ENCODE measurements around the gene TM4SF5.
A peak's percentile ranks its signal among the peaks of the same experiment; 100 is the strongest.

TM4SF5 gene

DNA sequence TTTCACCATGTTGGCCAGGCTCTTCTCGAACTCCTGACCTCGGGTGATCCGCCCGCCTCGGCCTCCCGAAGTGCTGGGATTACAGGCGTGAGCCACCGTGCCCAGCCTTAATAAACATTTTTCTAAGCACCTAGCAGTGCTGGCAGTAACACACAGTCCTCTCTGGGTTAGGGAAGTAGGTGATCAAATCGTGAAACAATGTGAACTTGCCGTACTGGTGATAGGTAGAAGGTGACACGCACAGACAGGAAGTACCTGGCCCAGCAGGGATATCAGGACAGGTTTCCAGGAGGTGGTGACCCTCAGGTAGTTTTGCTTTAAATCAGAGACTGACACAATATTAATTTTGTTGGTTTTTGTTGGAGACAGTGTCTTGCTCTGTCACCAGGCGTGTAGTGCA lies 39.8 kb downstream of the TM4SF5 start:
- DNase-seq (ENCODE audit: low read depth) = peak; percentile 36
- TF ChIP-seq, protein P1, sequence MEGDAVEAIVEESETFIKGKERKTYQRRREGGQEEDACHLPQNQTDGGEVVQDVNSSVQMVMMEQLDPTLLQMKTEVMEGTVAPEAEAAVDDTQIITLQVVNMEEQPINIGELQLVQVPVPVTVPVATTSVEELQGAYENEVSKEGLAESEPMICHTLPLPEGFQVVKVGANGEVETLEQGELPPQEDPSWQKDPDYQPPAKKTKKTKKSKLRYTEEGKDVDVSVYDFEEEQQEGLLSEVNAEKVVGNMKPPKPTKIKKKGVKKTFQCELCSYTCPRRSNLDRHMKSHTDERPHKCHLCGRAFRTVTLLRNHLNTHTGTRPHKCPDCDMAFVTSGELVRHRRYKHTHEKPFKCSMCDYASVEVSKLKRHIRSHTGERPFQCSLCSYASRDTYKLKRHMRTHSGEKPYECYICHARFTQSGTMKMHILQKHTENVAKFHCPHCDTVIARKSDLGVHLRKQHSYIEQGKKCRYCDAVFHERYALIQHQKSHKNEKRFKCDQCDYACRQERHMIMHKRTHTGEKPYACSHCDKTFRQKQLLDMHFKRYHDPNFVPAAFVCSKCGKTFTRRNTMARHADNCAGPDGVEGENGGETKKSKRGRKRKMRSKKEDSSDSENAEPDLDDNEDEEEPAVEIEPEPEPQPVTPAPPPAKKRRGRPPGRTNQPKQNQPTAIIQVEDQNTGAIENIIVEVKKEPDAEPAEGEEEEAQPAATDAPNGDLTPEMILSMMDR (IDR thresholded peaks at IDR 0.05; ENCODE audit: insufficient read depth, low read depth, low read length, missing control alignments) = no peak
- no peak overlapping the region for H3K4me3 ChIP-seq (ENCODE audit: low read length)

DNA sequence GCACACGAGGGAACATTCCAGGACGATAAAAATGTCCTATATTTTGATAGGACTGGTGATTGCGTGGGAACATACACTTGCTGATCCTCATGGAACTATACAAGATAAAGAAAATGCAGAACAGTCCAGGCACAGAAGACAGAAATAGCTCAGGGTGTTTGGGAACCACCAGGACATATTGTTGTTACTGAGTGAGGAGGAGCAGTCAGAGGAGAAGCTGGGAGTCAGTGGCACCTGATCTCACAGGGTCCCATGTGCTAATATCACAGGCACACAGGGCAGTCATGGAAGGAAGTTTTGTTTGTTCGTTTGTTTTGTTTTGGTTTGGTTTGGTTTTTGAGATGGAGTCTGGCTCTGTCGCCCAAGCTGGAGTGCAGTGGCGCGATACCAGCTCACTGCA lies 41.0 kb downstream of the TM4SF5 start:
- TF ChIP-seq, protein P1 (IDR thresholded peaks at IDR 0.05; ENCODE audit: insufficient read depth, low read depth, low read length, missing control alignments) = no peak
- no peak overlapping the region for H3K4me3 ChIP-seq (ENCODE audit: low read length)
- DNase-seq (ENCODE audit: low read depth) = no peak

DNA sequence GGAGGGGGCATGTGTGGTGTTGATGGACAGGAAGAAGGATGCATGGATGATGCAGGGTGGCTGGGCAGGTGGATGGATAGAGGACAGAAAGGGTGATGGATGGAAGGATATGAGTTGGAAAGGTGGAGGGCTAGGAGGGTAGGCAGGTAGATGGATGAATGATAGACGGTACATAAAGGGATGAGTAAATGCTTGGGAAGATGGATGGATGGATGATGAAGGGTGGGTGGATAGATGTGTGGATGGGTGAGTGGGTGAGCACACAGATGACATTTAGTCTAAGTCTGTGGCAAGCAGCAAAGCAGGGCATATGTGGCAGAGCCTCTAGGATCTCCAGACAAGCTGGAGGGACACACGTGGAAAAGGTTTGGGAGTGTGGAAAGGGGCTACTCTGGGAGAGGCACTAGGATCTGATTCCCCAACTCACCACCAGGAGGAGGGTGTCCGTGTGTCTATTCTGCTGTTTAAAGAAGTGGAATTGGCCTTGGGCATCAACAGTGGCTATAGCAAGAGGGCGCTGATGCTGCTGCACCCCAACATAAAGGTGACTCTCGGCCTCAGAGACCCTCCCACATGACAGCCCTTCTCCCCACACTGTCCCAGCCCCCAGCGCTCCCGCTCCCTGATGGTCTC lies 43.5 kb downstream of the TM4SF5 start:
- TF ChIP-seq, protein P1 (IDR thresholded peaks at IDR 0.05; ENCODE audit: insufficient read depth, low read depth, low read length, missing control alignments) = peak; percentile 30
- no peak for DNase-seq (ENCODE audit: low read depth)
- H3K4me3 ChIP-seq (ENCODE audit: low read length) = no peak overlapping the region

DNA sequence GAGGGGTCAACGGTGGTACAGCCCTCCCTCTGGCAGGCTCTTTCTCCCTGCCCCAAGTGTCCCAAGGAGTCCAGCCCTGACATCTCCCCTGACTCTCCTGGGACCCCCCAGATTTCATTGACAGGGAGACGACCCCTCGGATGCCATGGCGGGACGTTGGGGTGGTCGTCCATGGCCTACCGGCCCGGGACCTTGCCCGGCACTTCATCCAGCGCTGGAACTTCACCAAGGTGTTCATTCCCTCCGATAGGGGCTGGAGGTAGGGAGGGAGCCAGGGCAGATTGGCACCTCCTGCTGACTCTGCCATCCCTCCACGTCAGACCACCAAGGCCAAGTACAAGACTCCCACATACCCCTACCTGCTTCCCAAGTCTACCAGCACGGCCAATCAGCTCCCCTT lies 45.1 kb downstream of the TM4SF5 start:
- DNase-seq (ENCODE audit: low read depth) = no peak
- H3K4me3 ChIP-seq (ENCODE audit: low read length) = no peak overlapping the region
- TF ChIP-seq, protein P1 (IDR thresholded peaks at IDR 0.05; ENCODE audit: insufficient read depth, low read depth, low read length, missing control alignments) = no peak

GRCh38 chr17:4818276-4818675 lies 46.6 kb downstream of the TM4SF5 start:
- DNase-seq (ENCODE audit: low read depth) = no peak
- TF ChIP-seq, protein P1 (IDR thresholded peaks at IDR 0.05; ENCODE audit: insufficient read depth, low read depth, low read length, missing control alignments) = no peak
- H3K4me3 ChIP-seq (ENCODE audit: low read length) = no peak overlapping the region

DNA sequence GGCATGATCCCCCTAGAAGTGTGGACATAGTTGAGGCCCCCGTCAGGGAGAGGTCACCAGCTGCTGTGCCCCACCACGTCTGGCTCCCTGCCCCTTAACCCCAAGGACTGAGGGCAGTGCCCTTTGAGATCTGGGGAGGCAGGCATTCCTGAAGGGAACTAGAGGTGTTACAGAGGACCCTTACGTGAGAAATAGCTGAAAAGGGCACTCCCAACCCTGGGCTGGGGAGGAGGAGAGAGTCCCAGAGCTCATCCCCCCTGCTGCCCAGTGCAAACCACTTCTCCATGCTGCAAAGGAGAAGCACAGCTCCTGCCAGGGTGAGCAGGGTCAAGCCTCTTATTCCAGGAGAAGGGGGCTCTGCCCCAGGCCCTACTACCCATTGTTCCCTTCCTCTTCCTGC lies 51.1 kb downstream of the TM4SF5 start:
- no peak for DNase-seq (ENCODE audit: low read depth)
- TF ChIP-seq, protein P1 (IDR thresholded peaks at IDR 0.05; ENCODE audit: insufficient read depth, low read depth, low read length, missing control alignments) = no peak
- no peak overlapping the region for H3K4me3 ChIP-seq (ENCODE audit: low read length)

All from epithelial cell of esophagus (primary cell).